NOMO-1 (cell line): ENCODE data around the gene SIRT5.

ENCODE experiments used
- DNase-seq, 2 experiments: peaks; one replicate each; lab custom pipeline; 2025; ENCODE audit not compliant: unreplicated experiment in 2 of 2; lab: John Stamatoyannopoulos, UW

Gene SIRT5

DNA sequence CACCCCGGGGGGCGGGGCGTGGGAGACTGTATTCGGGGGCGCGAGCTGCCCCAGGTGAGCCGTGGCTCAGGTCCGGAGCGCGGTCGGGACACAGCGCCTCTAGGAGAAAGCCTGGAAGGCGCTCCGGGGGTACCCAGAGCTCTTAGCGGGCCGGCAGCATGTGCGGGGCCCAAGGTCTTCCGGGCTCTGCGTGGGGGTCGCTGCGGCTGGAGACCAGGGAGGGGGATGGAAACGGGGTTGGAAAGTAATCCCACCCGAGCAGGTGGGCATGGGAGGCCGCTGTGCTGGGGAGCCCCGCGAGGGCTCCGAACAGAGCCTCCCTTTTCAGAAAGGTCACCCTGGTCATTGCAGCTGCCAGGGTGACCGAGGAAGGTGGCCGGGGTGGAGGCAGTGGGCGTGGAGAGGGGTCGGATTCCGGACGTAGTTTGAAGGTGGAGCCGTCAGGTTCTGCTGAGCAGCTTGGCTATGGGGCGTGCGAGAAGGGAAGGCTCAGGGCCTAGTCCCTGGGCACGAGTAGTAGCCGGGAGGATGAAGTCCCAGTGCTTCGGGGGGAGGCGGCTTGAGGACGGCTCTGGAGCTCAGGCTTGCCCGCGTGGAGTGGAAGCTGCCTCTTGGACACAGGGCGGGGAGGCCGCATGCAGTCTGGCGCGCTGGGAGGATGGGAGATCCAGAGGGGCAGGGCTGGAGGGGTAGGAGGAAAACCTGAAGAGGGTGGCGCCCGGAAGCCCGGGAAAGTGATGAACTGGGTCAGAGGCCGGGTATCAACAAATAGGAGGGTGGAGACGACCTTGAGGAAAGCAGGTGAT lies at the start of gene SIRT5:
Gene SIRT5, plus strand, starts transcription at position 31 of the 806 bp plus-strand sequence. CDS start 9,510 bp downstream, outside the sequence.
- peak; percentile 89 to 90 for DNase-seq

DNA sequence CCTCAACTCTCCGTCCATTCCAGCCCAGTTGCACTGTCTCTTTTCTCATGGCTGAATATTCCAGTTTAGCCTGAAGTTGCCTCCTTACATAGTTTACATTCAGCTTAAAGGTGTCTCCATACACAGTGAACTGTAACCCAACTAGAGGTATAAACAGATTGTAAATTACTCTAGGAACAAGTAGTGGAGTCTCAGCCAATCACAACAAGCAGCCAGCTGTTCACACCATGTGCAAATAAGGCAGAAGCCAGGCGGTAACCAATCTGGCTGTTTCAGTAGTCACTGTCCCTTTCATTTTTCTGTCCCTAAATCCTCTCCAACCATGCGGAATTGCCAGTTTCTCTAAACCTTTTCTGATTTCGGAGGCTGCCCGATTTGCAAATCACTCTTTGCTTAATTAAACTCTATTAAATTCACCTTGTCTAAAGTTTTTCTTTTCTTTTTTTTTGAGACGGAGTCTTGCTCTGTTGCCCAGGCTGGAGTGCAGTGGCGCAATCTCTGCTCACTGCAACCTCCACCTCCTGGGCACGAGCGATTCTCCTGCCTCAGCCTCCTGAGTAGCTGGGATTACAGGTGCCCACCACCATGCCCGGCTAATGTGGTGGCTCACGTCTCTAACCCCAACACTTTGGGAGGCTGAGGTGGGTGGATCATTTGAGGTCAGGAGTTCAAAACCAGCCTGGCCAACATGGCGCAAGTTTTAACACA lies 49.4 kb upstream of the SIRT5 start:
- DNase-seq: no peak

DNA sequence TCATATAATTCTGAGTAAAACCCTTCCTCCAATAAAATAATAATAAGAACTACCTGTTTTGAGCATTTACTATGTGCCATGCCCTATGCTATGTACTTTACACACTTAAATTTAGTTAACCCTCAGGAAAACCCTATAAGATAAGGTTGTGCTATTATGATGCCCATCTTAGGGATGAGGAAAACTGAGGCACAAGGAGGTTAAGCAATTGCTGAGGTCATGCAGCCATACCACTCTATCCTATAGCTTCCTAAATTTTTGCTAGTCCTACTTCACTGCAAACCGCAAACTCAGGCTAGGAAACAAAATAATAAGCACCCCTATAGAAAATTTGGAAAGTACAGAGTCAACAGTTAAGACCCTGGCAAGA lies 48.1 kb upstream of the SIRT5 start:
- DNase-seq: no peak

DNA sequence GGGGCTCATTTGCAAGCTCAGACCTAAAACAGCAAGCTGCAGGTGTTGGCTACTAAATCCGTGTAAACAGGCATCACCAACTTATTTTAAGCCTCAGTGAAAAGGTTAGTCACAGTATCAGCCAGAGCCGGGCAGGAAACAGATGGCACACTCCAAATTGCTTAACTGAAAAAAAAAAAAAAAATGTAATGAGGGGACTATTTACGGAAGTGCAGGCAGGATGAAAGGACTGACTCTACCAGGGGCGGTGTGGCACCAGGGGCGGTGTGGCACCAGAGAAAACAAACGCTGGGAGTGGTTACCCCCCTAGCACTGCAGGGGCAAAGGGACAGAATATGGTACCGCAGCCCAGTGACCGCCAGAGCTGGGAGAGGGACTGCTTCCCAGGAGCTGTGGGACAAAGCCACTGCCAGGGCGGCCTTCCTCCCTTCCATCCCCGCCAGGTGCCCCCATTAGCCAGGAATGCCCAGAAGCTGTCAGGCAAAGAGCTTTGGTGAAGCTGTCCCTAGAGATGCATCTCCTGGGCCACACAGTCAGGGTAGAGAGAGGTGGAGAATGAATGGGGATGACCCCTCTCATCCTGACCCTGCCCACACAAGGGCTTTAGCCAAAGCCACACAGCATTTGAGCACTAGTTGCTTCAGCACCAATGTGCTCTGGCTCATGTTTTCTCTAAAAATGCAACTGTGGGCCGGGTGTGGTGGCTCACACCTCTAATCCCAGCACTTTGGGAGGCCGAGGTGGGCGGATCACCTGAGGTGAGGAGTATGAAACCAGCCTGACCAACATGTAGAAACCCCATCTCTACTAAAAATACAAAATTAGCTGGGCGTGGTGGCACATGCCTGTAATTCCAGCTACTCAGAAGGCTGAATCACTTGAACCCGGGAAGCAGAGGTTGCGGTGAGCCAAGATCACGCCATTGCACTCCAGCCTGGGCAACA lies 47.4 kb upstream of the SIRT5 start:
- DNase-seq: peak; percentile 89 to 97

DNA sequence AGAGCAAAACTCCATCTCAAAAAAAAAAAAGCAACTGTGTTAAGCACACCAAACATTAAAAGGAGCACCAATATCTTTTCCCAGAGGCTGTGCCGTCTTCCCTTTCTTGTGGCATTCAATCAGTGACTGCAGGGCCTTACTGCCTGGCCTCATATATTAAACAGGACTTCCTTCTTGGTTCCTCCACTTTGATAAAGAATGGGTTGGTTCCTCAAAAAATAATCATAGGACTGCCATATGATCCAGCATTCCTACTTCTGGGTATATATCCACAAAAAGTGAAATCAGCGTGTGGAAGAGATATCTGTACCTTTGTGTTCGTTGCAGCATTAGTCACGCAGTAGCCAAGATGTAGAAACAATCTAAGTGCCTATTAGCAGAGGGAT lies 46.7 kb upstream of the SIRT5 start:
- DNase-seq: peak in 1 of 2 experiments; percentile 33

DNA sequence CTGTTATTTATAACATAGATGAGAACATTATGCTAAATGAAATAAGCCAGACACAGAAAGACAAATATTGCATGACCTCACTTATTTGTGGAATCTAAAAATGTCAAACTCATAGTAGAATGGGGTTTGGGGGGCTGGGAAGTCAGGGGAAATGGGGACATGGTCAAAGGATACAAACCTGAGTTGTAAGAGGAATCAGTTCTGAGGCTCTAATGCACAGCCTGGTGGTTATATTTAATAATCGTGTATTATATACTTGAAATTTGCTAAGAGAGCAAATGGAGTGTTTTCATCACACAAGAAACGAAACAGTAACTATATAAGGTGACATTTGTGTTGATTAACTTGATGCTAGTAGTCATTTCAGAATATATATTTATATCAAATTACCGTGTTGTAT lies 46.2 kb upstream of the SIRT5 start:
- no peak for DNase-seq

DNA sequence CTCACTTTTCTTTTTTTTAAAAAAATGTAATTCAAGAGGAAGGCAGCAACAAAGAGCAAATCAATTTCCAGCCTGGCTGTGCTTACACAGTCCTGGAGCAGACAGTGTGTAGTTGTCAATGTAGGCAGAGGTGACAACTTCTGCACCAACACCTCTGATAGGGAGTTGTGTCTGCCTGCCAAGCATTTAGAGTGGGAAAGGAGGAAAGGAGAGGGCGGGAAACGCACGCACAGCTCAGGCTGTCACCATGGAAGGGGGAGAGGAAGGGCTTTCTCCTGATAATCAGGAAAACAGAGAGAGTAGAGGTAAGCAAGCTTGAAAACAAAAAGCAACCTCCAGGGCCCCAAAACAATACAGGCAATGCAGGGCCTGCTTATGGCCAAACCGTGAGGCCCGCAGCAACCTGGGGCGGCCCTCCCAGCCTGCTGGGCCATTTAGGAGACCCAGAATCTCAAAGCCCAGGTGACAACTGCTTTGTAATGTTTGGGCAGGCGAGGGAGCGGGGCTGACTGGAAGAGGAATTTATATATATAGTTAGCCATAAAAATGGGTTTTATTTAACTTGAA lies 45.5 kb upstream of the SIRT5 start:
- DNase-seq: no peak

DNA sequence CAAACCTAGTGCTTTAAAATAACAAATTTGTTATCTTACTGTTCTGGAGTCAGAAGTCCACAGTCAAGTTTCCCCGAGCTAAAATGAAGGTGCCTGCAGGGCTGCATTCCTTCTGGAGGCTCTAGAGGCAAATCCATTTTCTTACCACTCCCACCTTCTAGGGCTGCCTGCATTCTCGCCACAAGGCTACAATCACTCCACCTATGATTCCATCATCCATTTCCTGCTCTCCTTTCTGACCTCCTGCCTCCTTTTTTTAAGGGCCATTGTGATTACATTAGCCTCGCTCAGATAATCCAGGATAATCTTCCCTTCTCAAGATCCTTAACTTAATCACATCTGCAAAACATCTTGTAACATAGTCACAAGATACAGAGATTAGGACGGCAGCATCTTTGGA lies 42.4 kb upstream of the SIRT5 start:
- no peak for DNase-seq

DNA sequence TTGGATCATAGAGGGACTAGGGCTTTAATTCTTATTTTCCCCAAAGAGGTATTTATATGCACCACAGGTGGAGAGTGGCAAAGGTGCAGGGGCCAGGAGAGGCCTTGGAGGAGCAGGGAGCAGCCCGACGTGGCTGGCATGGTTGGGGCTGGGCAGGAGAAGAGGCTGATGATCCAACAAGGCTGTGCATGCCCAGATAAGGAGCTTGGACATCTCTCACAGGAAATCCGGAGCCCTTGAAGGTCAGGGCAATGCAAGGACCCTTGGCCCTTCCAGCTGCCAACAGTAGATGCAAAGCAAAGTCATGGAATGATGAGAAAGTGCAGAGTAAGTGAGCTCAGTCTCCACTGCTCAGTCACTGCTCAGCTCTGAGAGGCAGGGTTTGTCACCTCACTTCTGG lies 39.9 kb upstream of the SIRT5 start:
- no peak for DNase-seq

DNA sequence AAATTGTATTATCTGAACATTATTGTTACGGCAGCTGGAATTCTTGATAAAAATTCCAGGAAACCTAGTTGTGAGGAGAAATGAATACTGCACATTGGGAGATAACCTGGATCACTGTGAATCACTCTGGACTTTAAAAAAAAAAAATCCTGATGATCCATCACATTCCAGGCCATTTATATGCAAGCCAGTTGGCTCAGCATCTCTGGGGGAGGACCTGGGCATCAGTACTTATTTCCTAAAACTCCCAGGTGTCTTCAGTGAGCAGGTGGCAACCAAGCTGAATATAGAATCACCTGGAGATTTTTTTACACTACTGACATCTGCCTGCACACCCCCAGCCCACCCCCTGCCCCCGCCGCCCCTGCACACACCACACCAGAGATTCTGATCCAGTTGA lies 39.1 kb upstream of the SIRT5 start:
- no peak for DNase-seq

DNA sequence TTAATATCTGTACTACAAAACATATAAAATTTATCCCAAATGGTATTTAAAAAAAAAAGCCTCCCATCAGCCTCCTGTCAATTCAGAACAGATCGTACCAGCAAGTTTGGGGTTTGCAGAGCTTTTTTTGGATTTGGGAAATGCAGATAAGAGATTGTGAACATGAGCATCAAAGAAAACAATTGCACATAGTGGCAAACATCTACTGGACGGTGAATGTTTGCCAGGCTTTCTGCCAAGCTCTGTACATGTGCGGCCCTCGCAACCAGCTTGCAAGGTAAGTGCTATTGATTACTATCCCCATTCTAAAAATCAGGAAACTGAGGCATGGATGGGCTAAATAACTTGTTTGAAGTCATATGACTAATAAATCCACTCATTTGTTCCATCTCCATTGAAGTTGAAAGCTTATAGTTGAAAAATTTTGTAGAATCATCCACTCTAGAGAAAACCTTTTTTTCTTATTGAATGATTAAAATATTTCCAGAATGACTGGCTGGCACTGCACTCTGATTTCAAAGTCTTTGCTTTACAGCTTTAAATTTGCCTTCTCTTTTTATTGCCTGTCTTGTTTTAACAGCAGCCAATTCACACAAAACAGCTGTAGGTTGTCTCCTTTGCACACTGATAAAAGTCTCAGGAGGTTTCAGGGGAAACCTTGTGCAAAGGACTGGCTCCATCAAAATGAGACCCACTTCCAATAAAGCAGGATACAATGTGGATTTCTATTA lies 37.4 kb upstream of the SIRT5 start:
- DNase-seq: no peak

DNA sequence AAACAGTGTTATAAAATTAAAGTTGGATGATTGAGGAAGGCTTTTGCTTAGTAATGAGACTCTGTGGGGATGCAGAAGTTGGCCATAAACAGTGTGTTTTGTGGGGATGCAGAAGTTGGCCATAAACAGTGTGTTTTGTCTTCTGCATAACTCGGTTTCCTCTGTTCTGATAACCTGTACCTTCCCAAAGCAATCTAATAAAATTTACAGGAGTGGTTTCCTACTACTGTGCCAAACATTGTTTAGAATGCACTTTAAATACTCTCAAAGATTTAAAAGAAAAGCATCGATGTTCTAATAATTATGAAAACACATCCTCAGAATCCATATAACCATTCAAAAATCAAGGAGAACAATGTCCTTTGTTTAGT lies 36.9 kb upstream of the SIRT5 start:
- no peak for DNase-seq

DNA sequence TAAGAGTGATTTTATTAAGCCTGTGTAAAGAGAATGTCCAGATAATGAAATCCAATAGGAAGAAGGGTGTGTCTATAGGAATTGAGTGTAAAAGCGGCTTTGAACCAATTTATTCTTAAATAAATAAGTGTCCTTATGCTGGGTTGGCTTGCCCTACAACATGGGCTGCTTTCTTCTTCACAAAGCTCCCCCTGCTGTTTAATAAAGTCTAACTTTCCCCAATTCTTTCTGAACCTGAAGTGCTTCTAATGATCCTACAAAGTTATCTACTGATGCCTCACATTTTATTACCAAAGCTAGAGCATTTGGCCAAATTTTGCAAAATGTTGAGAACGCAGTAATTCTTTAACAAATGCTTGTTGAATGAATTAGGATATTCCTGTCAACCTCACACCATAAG lies 36.3 kb upstream of the SIRT5 start:
- DNase-seq: peak in 1 of 2 experiments; percentile 27

DNA sequence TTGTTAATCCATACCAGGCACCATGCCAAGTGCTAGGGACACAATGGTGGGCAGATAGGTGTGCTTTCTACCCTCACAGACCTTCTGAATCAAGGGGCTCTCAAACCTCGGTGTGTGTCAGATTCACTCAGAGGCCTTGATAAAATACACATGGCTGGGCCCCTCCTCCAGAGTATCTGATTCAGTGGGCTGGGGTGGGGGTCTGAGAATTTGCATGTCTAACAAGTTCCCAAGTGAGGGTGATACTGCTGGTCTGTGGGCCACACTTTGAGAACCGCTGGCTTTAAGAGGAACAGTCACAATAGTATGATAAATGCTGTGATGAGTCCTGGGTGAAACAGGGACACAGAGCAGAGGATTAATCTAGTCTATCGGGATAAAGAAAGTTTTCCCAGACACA lies 35.8 kb upstream of the SIRT5 start:
- DNase-seq: no peak

DNA sequence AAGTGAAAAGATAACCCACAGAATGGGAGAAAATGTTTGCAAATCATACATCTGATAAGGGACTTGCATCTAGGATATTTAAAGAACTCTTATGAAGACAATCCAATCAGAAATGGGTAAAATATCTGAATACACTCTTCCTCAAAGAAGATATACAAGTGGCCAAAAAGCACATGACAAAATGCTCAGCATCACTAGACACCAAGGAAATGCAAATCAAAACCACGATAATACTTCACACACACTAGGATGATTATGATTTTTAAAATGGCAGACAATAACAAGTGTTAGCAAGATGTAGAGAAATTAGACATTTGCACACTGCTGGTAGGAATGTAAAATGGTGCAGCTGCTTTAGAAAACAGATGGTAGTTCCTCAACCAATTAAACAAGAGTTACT lies 34.8 kb upstream of the SIRT5 start:
- no peak for DNase-seq

DNA sequence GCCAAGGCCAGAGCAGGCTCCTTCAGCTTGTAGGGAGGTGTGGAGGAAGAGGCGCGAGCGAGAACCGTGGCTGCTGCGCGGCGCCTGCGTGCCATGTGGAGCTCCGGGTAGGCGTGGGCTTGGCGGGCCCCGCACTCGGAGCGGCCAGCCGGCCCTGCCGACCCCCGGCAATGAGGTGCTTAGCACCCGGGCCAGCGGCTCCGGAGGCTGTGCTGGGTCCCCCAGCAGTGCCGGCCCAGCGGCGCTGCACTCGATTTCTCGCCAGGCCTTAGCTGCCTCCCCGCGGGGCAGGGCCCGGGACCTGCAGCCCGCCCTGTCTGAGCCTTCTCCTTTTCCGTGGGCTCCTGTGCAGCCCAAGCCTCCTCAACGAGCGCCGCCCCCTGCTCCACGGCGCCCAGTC lies 32.9 kb upstream of the SIRT5 start:
- no peak for DNase-seq

DNA sequence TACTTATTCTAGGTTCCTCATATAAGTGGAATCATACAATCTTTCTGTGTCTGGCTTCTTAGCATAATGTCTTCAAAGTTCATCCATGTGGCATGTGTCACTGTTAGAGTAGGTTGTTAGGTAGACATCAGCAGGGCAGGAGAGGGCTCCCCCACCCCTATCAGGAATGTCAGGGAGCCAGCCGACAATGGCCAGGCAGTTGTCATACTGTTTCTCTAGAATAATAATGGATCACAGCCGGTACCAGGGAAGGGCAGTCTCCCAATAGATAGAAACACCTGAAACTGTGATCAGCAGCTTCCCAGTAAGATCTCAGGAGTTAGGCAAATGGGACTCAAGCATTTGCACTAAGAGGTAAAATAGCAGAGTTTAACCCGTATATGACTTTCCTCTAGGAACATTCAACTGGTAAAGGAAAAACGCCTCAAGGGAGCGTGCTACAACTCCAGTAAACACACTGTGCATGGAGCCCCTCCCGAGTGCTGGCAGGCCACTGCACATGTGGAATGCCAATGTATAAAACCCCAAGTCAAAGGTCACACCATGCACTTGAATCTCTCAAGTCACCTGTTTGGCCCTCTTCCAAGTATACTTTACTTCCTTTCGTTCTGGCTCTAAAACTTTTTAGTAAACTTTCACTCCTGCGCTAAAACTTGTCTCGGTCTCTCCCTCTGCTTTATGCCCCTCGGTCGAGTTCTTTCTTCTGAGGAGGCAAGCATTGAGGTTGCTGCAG lies 29.8 kb upstream of the SIRT5 start:
- DNase-seq: no peak

DNA sequence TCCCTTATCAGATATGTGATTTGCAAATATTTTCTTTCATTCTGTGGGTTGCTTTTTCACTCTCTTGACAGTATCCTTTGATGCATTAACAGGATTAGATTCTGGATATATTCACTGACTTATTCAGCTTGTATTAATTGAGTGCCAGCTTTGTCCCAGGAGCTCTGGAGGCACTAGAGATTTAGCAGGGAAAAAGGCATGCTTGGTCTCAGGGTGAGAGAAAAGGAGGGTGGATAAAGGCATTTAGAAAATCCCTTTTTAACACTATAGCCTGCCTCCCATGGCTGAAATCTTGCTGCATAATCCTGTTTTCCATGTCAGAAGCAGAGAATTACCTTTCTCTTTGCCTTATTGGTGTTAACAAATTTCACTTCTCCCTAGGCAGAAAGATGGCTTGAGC lies 28.5 kb upstream of the SIRT5 start:
- DNase-seq: no peak

DNA sequence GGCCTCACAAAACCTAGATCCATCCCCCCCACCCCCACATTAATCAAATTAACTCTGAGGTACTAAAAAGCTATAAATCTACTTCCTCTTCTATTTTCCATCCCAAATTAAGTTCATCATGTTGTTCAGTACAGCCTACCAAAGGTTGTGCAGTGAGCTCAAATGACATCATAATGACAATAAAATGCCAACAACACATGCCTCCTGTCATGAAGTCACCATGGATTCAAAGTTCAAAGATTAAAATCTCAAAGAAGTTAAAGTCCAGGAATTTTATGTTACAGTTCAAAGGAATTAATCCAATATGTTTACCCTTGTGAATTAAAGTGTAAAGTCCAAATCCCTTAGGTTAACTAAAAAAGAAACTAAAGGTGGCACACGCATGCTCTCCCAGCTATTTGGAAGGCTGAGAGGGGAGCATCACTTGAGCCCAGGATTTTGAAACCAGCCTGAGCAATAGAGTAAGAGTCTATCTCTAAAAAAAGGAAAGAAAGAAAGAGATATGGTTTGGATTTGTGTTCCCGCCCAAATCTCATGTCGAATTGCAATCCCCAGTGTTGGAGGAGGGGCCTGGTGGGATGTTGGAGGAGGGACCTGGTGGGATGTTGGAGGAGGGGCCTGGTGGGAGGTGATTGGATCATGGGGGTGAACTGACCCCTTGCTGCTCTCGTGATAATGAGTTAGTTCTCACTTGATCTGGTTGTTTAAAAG lies 25.7 kb upstream of the SIRT5 start:
- no peak for DNase-seq
